Measurements from ENCODE around the gene SORCS2.
A peak's percentile ranks its signal among the peaks of the same experiment; 100 is the strongest.

SORCS2 gene

DNA sequence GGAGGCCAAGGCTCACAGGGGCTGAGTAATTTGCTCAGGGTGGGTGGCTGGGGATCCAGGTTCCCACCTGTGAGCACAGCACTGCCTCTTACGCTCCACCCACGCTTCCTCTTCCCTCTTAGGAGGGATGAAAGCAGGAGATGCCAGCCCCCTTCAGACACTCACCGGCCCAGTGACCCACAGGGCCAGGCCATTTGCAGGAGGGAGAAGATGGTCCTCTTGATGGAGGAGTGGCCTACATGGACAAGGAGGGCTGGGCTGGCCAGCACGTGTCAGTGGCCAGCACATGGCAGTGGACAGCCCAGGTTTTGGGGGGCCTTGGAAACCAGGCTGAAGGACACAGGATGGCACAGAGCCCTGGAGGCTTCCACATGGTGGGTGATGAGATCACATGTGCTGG lies 350.4 kb downstream of the SORCS2 start:
- no peak for DNase-seq

DNA sequence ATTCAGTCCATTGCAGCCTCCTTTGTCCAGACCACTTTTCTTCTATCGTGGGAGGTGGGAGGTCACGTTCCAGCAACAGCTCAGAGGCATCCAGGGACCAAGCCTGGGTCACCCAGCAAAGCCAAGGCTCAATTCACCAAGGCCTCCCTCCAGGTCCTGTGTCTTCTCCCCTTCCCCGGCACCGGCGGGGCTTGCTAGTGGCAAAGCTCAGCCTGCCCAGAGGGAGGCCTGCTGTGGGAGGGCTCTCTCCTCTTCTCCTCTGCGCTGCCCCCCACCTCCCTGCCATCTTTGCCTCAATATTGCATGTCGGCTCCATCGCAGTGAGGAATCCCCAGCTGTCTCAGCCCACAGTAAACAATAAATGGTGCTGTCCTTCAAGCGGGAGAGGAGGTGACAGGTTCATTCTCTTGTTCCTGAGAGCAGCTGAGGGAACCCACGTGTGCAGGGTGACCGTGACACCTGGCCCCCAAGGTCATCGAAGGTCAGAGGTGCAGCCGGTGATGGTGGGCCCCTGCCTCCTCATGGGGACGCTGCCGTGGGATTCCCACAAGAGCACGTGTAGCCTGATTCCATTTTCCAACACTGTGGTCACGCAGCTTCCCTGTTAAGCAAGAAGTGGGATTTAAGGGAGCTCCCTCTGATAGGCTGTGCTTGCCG lies 353.9 kb downstream of the SORCS2 start:
- no peak for DNase-seq

DNA sequence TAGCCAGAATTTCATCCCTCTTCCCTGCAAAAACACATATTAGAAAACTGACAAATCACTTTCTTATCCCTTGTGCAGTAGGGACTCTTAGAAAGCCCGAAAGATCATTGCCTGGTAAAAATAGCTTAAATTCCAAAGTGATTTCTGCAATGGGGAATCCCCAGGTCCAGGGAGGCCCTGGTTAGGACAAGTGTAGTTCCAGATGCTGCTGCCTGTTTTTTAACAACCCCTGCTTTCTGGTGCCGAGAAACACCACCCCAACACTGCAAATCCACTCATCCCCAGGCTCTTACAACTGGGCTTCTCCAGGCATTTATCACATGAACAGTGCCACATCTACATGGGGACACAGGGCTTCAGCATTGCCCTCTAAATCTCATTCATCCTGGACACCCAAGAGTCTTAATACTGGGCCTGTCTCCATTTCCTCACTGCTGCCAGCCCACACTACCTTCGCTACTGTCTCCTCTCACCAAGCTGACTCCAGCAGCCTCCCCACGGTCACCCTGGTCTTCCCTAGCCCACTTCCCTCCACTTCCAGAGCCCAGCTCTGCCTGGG lies 354.6 kb downstream of the SORCS2 start:
- no peak for DNase-seq

DNA sequence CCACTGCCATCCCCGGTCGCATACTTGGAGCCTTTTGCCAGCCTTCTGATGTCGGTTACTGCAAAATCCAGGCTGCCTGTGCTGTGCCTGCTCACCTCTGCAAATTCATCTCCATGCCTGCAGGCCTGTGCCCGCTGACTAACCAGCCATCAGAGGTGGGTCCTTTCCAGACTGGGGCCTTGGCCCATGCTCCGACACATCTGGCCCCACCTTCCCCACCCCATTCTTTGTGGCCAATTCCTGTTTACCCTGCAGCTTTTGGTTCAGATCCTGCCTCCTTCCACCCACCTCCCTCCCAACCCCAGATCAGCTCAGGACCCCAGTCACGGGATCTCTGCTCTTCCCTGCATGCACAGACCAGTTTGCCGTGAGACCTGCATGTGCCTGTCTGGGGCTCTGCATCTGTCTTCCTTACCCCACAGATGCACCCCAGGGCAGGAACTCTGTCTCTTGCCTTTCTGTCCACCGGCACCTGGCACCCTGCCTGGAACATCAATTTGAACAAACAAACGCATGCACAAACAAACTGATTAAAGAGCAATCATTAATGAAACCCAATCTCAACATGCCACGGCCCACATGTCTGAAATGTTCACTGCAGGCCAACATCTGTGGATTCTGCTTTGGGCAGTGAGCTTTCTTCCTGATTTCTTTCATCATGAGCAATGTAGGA lies 355.2 kb downstream of the SORCS2 start:
- DNase-seq = peak; percentile 19

DNA sequence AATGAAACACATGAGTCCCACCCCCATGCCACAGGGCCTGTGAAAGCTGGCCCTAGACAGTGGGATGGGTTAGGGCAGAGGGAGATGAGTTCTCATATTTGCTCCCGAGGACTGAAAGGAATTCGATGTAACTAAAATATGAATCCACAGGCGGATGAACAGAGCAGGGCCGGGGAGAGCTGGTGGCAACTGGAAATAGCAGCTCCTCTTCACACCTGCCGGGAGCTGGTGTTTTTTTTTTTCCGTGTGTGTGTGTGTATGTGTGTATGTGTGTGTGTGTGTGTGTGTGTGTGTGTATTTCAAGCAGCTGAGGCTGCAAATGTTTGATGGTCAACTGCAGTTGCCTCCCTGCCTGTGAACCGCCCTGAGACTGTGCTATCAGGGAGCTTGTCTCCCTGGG lies 357.5 kb downstream of the SORCS2 start:
- no peak for DNase-seq

DNA sequence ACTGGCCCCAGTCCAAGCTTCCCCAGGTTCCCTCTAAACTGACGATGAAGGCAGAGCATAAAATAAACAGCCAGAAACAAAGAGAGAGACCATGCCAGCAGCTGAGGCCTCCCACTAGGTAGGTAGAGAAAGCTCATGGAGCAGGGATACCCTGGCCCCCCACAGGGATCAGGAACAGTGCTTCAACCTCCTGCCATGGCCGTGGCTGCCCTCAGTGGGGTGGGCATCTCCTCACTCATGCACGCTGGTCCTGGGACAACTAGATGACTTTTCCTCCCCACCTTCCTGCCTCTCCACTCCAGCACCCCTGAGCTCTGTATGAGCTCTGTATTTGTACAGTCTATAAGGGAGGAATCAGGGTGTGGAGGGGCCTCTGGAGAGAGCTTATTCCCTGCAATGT lies 360.1 kb downstream of the SORCS2 start:
- no peak for DNase-seq

DNA sequence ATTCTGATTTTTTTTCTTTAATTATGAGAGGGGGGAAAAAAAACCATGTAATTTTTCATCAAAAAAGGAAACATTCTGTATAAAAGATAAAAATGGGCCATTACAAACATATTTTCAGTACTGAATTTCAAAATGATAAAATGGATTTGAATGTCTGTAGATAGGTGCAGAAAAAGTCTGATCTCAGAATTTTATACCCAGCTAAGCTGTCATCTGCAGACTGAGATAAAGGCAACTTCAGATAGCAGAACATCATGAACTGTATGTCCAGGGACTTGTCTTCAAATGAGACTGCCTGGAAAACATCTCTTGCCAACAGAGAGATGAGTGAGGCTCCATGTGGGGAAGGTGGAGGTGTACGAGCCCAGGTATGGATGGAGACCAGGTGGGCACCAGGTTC lies 360.9 kb downstream of the SORCS2 start:
- DNase-seq = no peak

DNA sequence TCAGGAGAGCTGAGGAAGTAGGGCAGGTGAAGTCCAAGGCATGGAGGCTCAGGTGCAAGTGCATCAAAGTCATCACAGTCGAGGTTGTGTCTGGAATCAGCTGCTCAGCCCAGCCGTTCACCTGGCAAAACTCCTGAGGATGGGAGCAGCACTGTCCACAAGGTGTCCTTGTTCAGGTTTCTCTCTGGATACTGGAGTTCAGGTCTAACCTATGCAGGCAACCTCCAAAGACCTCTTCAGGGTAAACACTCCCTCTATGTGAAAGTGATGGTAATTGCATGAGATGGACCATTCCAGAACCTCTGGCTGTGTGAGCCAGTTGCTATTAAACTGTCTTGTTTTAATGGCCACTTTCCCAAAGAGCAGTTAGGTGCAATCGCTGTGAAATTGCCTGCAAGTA lies 362.6 kb downstream of the SORCS2 start:
- no peak for DNase-seq

DNA sequence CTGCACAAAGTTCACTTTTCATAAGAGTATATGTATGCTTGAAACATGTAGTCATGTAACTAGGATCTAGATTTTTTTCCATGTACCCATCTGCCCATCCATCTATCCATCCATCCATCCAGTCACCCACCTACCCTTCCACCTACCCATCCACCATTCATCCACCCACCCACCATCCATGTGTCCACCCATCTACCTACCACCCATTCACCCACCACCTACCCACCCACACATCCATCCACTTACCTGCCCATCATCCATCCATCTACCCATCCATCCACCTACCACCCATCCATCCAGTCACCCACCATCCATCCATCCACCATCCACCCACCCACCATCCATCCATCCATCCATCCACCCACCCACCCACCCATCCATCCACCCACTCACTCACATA lies 364.2 kb downstream of the SORCS2 start:
- no peak for DNase-seq

DNA sequence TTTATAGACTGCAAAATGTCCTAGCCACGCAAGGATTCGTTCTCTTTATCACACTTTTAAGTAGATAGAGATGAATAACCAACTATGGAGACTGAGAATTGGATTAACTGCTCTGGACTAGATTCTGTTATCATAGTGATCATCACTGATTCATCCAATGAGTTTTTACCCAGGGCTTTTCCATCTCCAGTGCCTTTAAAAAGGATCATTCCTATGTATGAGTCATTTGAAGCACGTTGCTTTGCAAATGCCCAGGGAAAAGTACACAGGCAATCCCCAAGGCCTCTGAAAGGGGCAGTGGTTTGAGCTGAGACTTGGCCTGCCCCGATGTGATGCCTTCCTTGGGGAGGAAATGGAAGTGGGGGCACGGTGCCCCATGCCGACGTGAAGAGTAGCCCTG lies 365.1 kb downstream of the SORCS2 start:
- DNase-seq = no peak

DNA sequence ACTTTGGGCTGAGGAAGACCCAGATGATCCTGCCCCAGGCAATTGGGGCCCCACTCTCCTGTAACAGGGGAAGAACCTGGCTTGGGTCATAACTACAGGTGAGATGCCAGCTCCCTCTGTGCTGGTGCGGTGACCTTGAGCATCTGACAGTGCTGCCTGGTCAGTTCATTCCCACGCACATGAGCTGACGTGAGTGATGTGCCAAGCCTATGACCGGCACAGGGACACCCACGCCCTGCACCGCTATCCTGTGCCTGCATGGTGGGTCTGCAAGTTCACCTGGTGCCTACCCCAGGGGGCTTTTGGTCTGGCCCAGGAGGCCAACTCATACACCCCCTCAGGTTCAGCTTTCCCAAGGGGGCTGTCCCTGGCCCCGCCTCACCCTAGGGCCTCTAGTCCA lies 366.1 kb downstream of the SORCS2 start:
- DNase-seq = no peak

DNA sequence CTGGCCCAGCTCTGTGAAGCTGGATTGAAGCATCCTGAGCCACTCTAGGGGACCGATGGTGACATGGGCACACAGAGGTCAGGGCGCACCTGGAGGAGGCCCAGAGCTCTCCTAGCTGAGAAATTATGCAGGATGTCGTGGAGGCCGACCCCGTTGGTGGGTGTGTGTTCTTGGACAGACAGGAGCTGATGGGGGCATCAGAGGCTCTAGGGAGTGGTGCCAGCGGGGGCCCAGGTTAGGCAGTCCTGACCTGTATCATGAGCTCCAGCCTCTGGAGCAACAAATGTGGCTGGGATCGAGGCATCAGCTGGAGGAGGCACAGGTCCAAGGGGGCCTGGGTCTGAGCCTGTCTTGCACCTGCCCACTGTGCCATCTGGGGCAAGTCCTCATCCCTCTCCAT lies 367.0 kb downstream of the SORCS2 start:
- no peak for DNase-seq

DNA sequence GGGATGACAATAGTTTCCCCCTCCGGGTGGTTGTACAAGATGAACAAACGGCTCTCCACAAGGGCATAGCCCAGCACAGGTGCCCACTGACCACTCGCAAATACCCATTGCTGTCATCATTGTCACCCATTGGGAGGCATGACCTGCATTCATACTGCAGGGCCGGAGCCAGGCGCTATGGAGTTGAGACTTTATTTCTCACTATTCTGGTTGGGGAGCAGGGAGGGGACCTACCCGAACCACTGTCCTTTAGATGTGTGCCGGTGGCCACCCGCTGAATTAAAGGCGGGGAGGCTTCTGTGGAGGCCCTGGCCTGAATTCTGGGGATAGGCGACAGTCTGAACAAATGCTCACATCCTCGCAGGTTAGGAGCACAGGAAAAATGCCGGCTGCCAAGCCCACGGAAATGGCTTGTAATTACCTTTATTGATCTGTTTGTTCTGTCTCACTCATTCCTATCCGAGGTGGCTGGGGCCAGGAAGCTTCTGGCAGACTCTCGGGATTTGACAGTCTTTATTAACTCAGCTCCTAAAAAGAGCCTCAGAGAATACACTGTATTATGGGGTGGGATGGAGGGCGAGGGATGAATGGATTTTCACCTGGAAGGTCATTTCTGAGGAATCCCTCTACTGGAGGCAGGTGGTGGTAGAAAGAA lies 367.5 kb downstream of the SORCS2 start:
- no peak for DNase-seq

DNA sequence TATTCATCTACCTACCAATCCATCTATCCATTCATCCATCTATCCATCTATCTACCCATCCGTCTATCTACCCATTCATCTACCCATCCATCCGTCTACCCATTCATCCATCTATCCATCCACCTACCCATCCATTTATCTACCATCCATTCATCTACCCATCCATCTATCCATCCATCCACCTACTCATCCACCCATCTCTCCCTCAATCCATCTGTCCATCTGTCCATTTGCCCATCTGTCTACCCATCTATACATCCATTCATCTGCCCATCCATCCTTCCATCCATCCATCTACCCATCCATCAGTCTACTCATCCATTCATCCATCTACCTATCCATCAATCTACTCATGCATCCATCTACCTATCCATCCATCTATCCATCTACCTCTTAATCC lies 369.2 kb downstream of the SORCS2 start:
- DNase-seq = no peak

DNA sequence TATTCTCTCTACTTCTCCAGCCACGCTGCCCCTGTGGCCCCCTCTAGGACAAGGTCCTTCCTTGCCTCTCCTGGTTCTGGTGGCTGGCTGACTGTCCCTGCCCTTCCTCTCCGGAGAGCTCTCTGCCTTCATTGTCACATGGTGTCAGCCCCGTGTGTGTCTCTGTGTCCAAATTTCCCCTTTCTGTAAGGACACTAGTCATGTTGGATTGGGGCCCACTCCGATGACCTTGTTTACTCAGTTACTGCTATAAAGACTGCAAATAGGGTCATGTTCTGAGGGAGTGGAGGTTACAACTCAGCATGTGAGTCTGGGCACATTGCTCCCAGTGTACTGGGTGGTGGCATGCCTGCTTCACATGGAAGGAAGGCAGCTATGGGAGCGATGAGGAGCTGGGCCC lies 371.9 kb downstream of the SORCS2 start:
- DNase-seq = no peak

DNA sequence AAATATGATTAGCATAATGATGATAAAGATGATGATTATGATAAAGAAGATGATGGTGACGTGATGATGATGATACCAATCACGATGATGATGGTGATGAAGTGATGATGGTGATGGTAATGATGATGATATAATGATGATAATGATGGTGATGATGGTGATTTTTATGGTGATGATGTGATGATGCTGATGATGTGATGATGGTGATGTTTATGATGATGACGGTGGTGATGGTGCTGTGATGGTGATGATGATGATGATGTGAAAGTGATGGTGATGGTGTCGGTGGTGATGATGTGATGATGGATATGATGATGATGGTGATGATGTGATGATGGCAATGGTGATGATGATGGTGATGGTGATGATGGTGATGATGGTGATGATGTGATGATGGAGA lies 373.1 kb downstream of the SORCS2 start:
- DNase-seq = no peak

DNA sequence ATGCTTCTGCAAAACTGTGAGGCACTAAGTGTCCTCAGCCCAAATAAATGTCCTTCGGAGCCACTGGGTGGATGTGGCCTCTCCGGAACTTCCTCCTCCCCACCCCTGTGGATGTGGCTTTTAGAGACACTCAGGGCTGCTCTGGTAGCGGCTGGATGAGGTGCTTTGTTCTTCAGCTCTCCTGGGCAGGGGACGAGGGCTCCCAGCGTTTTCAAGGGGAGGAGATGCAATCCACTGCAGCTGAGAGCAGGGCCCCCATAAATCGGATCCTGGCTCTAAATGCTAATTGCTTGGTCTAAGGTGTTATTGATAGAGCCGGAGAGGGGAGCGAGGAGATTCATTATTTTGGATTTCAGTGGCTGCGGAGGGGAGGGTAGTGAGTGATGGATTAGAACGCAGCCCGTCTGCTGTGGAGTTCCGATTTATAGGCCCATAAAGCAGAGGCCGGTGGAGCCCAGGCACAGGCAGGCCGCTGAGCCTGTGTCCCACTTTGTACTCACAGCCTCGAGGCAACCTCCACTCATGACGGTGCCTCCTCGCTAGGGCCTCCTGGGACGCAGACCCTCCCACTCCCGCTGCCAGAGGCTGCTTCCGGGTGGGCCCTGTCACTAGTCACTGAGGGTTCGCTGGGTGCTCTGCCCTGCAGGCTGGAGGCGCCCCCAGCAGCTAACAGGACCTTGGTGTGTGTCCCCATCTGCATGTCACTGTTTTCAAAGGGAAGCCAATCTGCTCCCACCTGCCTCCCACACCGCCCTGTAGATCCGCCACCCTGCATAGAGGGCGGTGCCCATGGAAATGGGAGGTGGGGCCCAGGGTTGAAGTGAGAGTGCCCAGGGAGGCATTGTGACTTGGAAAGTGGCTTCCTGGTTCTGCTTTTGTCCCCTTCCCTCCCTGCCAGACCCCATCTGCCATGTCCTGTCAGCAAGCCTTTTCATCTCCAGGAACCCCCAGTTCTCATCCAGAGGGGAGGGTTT lies 377.8 kb downstream of the SORCS2 start:
- no peak for DNase-seq

DNA sequence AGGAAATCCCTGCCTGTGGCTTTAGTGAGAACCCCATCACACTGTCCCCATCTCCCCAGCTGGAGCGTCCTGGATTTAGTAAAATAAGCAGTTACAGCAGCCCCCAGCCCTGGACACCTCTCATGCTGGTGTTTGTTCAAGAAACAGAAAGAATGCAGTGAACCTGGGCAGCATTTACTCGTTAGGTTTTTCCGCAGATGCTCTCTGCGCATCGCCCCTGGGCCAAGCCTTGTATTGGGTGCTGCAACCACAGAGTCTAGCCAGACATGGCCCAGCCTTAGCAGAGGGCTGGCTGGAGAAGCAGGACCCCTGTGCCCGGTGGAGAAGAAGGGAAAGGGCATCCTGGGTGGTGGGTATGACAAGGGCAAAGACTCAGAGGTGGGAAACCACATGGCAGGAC lies 378.7 kb downstream of the SORCS2 start:
- no peak for DNase-seq

DNA sequence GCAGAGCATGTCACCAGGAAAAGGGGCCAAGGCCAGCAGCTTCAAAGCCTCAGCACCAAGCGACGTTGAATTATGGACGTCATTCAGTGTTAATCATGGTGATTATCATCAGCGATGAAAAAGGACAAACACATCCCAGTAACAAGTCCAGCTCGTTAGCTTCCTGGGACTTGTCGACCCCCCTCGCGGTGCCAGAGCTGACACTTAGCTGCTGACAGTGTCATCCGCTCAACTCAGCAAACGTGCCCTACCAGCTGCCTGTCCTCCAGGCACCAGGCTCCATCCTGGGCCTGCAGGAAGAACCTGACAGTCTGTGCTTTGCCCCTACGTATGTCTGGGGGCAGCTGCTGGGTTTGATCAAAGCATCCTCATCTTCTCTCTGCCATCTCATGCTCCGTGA lies 379.4 kb downstream of the SORCS2 start:
- DNase-seq = no peak

DNA sequence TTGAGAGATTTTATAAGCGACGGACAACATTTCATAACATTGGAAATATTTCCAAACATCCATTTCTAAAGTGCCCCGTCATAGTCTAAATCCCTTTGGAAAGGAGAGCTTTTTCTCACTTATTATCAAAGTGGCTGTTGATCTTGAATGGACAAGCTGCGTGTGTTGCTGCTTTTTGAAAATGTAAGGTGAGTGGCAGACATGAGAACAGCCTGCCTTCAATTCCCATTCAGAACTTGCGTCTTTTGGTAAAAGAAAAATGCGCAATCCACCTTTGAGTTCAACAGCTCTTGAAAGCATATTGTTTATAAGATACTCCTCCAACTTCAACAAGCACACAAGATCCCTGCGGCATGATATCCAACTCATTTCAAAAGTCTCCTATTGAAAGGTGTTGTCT lies 380.6 kb downstream of the SORCS2 start:
- DNase-seq = no peak

DNA sequence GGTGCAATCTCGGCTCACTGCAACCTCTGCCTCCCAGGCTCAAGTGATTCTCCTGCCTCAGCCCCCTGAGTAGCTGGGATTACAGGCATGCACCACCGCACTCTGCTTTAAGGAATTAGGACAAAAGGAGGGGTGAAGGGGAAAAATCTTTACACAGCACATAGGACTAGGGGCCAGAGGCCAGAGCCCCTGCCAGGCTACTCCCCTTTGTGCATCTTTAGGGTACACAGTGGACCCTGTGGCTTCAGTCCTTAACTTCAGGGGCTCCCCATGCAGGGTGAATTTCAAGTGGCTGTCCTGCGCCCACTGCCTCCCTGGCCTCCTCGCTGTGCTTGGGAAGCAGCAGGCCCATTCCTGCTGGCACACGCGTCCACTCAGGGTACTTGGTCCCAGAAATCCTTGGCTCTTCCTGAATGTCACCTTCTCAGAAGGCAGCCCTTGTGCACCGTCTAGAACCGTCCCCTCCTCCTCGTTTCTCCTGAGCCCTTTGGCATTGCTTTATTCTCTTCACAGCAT lies 381.3 kb downstream of the SORCS2 start:
- no peak for DNase-seq

DNA sequence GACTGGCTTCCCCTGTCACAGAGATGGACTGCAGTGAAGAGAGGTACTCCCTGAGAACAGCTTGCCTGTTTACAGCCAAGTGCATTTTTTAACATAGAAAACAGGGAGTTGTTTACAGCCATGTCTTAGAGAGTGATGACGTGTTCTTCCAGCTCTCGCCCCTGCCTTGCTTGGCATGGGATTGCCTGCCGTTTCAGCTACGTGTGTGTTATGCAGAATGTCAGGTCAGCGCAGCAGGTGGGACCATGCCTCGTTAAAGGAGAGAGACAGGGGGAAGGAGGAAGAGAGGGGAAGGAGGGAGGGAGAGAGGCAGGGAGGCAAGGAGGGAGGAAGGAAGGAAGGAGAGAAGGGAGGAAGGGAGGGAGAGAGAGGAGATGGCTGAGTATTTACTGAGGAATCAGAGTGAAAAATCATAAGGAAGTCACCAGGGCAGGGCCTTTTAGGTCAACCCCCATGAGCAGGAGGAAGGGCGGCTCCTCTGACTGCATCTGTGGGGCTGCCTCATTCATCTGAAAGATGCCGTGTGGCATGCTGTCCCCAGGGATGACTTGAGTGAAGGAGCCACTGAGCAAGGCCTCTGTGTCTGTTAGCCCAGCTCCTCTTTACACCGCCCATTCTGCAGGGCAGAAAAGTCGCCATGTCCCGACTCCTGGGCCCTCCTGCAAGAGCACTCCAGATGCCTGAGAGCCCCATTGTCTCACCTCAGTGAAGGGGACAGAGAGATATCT lies 382.1 kb downstream of the SORCS2 start:
- no peak for DNase-seq

Measured in NCI-H510A (cell line).